Endodermal cell (in vitro differentiated cells): ENCODE results near the gene MAP3K20. TPM values are rescaled to one million over a fixed set of nuclear protein-coding genes. Genes with fewer than 3 reads are reported as not detected.
"Not testable (repeated sequence)": the region's sequence is repeated elsewhere in the genome, so short reads cannot be mapped to it uniquely, and the experiment has no call there.

Experiments used
- DNase-seq: peaks from one replicate; pipeline ENCODE4 v3.0.0-alpha.2; 2017
- H3K27ac ChIP-seq: 2 replicates; pipeline ENCODE4 v1.5.1; 2013; ENCODE audit warnings: mild to moderate bottlenecking, low read depth, low read length, moderate library complexity
- H3K27me3 ChIP-seq: 2 replicates; pipeline ENCODE4 v1.6.1; 2013; ENCODE audit warnings: mild to moderate bottlenecking, low read length, moderate library complexity; ENCODE audit not compliant: insufficient read depth, control insufficient read depth, poor library complexity, severe bottlenecking
- H3K36me3 ChIP-seq: 2 replicates; pipeline ENCODE4 v1.7.0; 2013; ENCODE audit warnings: mild to moderate bottlenecking, low read length, moderate library complexity; ENCODE audit not compliant: control insufficient read depth, insufficient read depth
- H3K4me1 ChIP-seq: one replicate; pipeline ENCODE4 v1.7.0; 2013; ENCODE audit warnings: low read length; ENCODE audit not compliant: control insufficient read depth, insufficient read depth
- H3K4me3 ChIP-seq: 2 replicates; pipeline ENCODE4 v1.5.1; 2013; ENCODE audit warnings: mild to moderate bottlenecking, low read length, moderate library complexity
- H3K9ac ChIP-seq: 2 replicates; pipeline ENCODE4 v1.6.1; 2013; ENCODE audit warnings: mild to moderate bottlenecking, low read length, moderate library complexity; ENCODE audit not compliant: poor library complexity, severe bottlenecking; ENCODE audit errors: extremely low read depth
- H3K9me3 ChIP-seq: 2 replicates; pipeline ENCODE4 v1.6.1; 2013; ENCODE audit warnings: mild to moderate bottlenecking, low read length, moderate library complexity; ENCODE audit not compliant: control insufficient read depth
- H3K27ac Mint-ChIP-seq: 2 replicates; pipeline ENCODE4 v1.8.0; 2020; ENCODE audit warnings: mixed read lengths
- H3K27me3 Mint-ChIP-seq: 2 replicates; pipeline ENCODE4 v1.8.0; 2021; ENCODE audit warnings: mild to moderate bottlenecking, mixed read lengths; ENCODE audit not compliant: insufficient read depth
- H3K36me3 Mint-ChIP-seq: 2 replicates; pipeline ENCODE4 v1.8.0; 2020; ENCODE audit warnings: low read depth, mixed read lengths
- H3K4me1 Mint-ChIP-seq: 2 replicates; pipeline ENCODE4 v1.8.0; 2020; ENCODE audit warnings: mixed read lengths
- H3K4me3 Mint-ChIP-seq: 2 replicates; pipeline ENCODE4 v1.8.0; 2020; ENCODE audit warnings: mild to moderate bottlenecking, moderate library complexity, mixed read lengths
- H3K9me3 Mint-ChIP-seq: 2 replicates; pipeline ENCODE4 v1.8.0; 2020; ENCODE audit warnings: mild to moderate bottlenecking, mixed read lengths
- WGBS, 2 experiments: methylation state at CpG; one replicate each; pipeline versions ENCODE4 v1.1.5 to v1.1.7; 2013; ENCODE audit warnings: missing lambda C conversion rate in 2 of 2, mixed read lengths in 1 of 2; ENCODE audit not compliant: insufficient coverage in 1 of 2, insufficient read length in 1 of 2; 5-methylcytosine and 5-hydroxymethylcytosine counted together
- total RNA-seq, 2 donors: library from RNA; stranded (reverse); fragmentation: NEBNext Ultra II Directional in 1 of 2; extraction: Animal tissue kit (Norgen Biotek cat#: 25700) in 1 of 2; gene quantifications; 2 replicates in 1 of 2; 3 replicates in 1 of 2; pipeline ENCODE4 v1.2.1, GENCODE V29; 2021
- TF ChIP-seq, protein P1 (sequence below): fragments of 200-600 bp; sonication (generic); conservative IDR thresholded peaks from 2 replicates; pipeline ENCODE4 v1.5.0; 2021; ENCODE audit warnings: antibody characterized with exemption, mild to moderate bottlenecking

MAP3K20 gene
- total RNA-seq, 2 donors from 2014 or later = 29.4 to 29.9 TPM

GRCh38 chr2:173252581-173252980, 176.9 kb downstream of the MAP3K20 start:
- Mint-ChIP-seq H3K27ac (no peak overlapping the region), H3K4me3 (no peak overlapping the region), H3K27me3 (no peaks in the 10 kb centered on the region), H3K9me3 (no peaks in the 10 kb centered on the region), H3K36me3 (peaks cover 4% of the 10 kb centered on the region), H3K4me1 (no peaks in the 10 kb centered on the region)
- TF ChIP-seq, protein P1, sequence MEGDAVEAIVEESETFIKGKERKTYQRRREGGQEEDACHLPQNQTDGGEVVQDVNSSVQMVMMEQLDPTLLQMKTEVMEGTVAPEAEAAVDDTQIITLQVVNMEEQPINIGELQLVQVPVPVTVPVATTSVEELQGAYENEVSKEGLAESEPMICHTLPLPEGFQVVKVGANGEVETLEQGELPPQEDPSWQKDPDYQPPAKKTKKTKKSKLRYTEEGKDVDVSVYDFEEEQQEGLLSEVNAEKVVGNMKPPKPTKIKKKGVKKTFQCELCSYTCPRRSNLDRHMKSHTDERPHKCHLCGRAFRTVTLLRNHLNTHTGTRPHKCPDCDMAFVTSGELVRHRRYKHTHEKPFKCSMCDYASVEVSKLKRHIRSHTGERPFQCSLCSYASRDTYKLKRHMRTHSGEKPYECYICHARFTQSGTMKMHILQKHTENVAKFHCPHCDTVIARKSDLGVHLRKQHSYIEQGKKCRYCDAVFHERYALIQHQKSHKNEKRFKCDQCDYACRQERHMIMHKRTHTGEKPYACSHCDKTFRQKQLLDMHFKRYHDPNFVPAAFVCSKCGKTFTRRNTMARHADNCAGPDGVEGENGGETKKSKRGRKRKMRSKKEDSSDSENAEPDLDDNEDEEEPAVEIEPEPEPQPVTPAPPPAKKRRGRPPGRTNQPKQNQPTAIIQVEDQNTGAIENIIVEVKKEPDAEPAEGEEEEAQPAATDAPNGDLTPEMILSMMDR = no peak
- Histone ChIP-seq H3K9me3 (no peaks in the 10 kb centered on the region), H3K4me3 (no peak overlapping the region), H3K4me1 (no peaks in the 10 kb centered on the region), H3K9ac (no peak overlapping the region), H3K27ac (no peak overlapping the region), H3K36me3 (no peaks in the 10 kb centered on the region), H3K27me3 (no peaks in the 10 kb centered on the region)
- 80 to 100% methylated on average over 2 to 5 of the region's 5 CpGs for WGBS, 2 experiments
- no peak for DNase-seq

DNA sequence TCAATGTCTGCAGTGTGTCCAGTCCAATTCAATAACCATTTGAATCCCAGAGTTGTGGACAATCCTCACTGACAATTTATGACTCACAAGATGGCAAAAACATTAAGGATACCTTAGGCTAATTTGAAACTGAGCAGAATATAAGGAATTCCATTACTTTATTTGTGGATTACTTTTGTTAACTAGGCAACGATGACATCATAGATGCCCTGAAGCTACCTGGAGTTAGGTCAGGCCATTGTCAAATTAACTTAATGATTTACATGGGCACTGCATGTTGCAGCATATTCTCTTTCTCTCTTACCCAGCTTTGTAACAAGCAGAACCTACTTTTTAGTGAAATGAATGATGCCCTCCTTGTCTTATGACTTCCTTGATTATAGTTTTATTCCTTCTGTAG, 179.0 kb downstream of the MAP3K20 start:
- TF ChIP-seq, protein P1 = no peak
- no peaks in the 10 kb centered on the region for H3K36me3 ChIP-seq
- WGBS, 2 experiments = 95 to 100% methylated on average over 1 of the region's 1 CpG
- H3K36me3 Mint-ChIP-seq = peaks cover 16% of the 10 kb centered on the region
- no peak overlapping the region for H3K4me3 Mint-ChIP-seq
- DNase-seq = no peak
- no peak overlapping the region for H3K27ac ChIP-seq
- H3K27me3 Mint-ChIP-seq = no peaks in the 10 kb centered on the region
- H3K9me3 ChIP-seq = no peaks in the 10 kb centered on the region
- H3K9ac ChIP-seq = no peak overlapping the region
- no peak overlapping the region for H3K4me3 ChIP-seq
- H3K27me3 ChIP-seq = no peaks in the 10 kb centered on the region
- no peaks in the 10 kb centered on the region for H3K4me1 ChIP-seq
- no peak overlapping the region for H3K27ac Mint-ChIP-seq
- H3K9me3 Mint-ChIP-seq = no peaks in the 10 kb centered on the region
- no peaks in the 10 kb centered on the region for H3K4me1 Mint-ChIP-seq

DNA sequence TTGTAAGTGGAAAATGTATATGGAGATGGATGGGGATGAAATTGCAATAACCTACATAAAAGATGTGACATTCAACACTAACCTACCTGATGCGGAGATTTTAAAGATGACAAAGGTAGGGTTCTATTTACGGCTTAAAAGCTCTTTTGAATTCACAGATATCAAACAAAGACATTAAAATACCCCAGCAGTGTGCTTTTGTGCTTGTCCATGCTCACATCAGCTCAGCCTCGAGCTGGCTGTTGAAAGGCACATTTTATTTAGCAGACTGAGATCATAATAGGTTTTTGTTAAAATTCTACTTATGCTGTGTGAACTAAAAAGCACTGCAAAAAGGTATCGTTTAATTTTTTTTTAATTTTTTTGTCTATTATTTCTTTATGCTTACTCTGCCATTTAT, 183.1 kb downstream of the MAP3K20 start:
- H3K27ac ChIP-seq = no peak overlapping the region
- no peak for DNase-seq
- TF ChIP-seq, protein P1 = no peak
- H3K36me3 ChIP-seq = peaks cover 8% of the 10 kb centered on the region
- WGBS, 2 experiments = 89% methylated on average over 3 to 4 of the region's 4 CpGs
- H3K27me3 ChIP-seq = no peaks in the 10 kb centered on the region
- no peak overlapping the region for H3K4me3 ChIP-seq
- H3K9me3 ChIP-seq = no peaks in the 10 kb centered on the region
- H3K27me3 Mint-ChIP-seq = no peaks in the 10 kb centered on the region
- no peaks in the 10 kb centered on the region for H3K4me1 Mint-ChIP-seq
- H3K36me3 Mint-ChIP-seq = peaks cover 38% of the 10 kb centered on the region
- no peaks in the 10 kb centered on the region for H3K4me1 ChIP-seq
- H3K4me3 Mint-ChIP-seq = no peak overlapping the region
- H3K9ac ChIP-seq = no peak overlapping the region
- H3K27ac Mint-ChIP-seq = no peak overlapping the region
- no peaks in the 10 kb centered on the region for H3K9me3 Mint-ChIP-seq

GRCh38 chr2:173262356-173262755, 186.7 kb downstream of the MAP3K20 start:
- not testable (repeated sequence) for H3K27ac Mint-ChIP-seq, H3K4me3 Mint-ChIP-seq, H3K27ac ChIP-seq, H3K4me1 ChIP-seq, H3K9me3 ChIP-seq, H3K4me3 ChIP-seq, H3K9ac ChIP-seq, H3K27me3 Mint-ChIP-seq, H3K9me3 Mint-ChIP-seq, DNase-seq, H3K27me3 ChIP-seq
- WGBS, 2 experiments = 87 to 93% methylated on average over 2 to 5 of the region's 5 CpGs
- H3K36me3 ChIP-seq = peaks cover 14% of the 10 kb centered on the region
- peaks cover 13% of the 10 kb centered on the region for H3K4me1 Mint-ChIP-seq
- H3K36me3 Mint-ChIP-seq = peaks cover 54% of the 10 kb centered on the region
